Neural crest cell (in vitro differentiated cells): ENCODE measurements around the gene LRSAM1. TPM values are rescaled to one million over a fixed set of nuclear protein-coding genes. Genes with fewer than 3 reads are reported as not detected.

Source experiments
- DNase-seq: peaks from one replicate; pipeline ENCODE4 v3.0.0; 2021; ENCODE audit warnings: low read depth, mixed read lengths, low spot score
- H3K27ac Mint-ChIP-seq: one replicate; pipeline ENCODE4 v1.8.0; 2021; ENCODE audit warnings: mild to moderate bottlenecking, mixed read lengths; ENCODE audit not compliant: unreplicated experiment
- H3K27me3 Mint-ChIP-seq: 2 replicates; pipeline ENCODE4 v1.8.0; 2021; ENCODE audit warnings: low read depth, mild to moderate bottlenecking, mixed read lengths
- H3K36me3 Mint-ChIP-seq: 2 replicates; pipeline ENCODE4 v1.8.0; 2021; ENCODE audit warnings: low read depth, mild to moderate bottlenecking, mixed read lengths
- H3K4me1 Mint-ChIP-seq: 2 replicates; pipeline ENCODE4 v1.8.0; 2021; ENCODE audit warnings: mixed read lengths
- H3K4me3 Mint-ChIP-seq: one replicate; pipeline ENCODE4 v1.8.0; 2021; ENCODE audit warnings: mild to moderate bottlenecking, mixed read lengths
- H3K9me3 Mint-ChIP-seq: 2 replicates; pipeline ENCODE4 v1.8.0; 2021; ENCODE audit warnings: mixed read lengths
- total RNA-seq: library from RNA; stranded (reverse); gene quantifications from 2 replicates; pipeline ENCODE4 v1.2.1, GENCODE V29; 2021
- TF ChIP-seq, protein P1 (sequence below): fragments of 200-600 bp; sonication (generic); conservative IDR thresholded peaks from 2 replicates; pipeline ENCODE4 v1.5.0; 2021; ENCODE audit warnings: antibody characterized with exemption, mild to moderate bottlenecking

The LRSAM1 gene
- total RNA-seq, 1 donor from 2014 or later = 17.3 TPM

DNA sequence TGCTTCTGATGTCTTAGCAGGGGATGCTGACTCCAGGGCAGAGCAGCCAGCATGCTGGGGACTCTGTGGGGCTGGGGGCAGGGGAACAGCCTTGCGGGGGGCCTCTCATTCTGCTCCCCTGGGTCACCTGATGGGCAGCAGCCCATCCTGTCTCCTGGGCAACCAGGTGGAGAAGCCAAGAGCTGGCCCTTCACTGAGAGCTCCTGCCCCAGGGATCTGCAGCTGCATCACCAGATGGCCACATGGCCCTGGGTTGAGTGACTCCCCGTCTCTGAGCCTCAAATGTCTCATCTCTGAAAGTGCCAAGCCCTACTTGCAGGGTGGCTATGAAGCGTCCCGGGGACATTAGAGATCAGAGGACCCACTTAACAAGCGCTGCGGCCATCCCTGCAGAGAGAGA is 49.1 kb downstream of the LRSAM1 start:
- H3K27ac Mint-ChIP-seq = no peak overlapping the region
- TF ChIP-seq, protein P1, sequence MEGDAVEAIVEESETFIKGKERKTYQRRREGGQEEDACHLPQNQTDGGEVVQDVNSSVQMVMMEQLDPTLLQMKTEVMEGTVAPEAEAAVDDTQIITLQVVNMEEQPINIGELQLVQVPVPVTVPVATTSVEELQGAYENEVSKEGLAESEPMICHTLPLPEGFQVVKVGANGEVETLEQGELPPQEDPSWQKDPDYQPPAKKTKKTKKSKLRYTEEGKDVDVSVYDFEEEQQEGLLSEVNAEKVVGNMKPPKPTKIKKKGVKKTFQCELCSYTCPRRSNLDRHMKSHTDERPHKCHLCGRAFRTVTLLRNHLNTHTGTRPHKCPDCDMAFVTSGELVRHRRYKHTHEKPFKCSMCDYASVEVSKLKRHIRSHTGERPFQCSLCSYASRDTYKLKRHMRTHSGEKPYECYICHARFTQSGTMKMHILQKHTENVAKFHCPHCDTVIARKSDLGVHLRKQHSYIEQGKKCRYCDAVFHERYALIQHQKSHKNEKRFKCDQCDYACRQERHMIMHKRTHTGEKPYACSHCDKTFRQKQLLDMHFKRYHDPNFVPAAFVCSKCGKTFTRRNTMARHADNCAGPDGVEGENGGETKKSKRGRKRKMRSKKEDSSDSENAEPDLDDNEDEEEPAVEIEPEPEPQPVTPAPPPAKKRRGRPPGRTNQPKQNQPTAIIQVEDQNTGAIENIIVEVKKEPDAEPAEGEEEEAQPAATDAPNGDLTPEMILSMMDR = no peak
- no peaks in the 10 kb centered on the region for H3K36me3 Mint-ChIP-seq
- no peaks in the 10 kb centered on the region for H3K9me3 Mint-ChIP-seq
- peaks cover 7% of the 10 kb centered on the region for H3K4me1 Mint-ChIP-seq
- no peaks in the 10 kb centered on the region for H3K27me3 Mint-ChIP-seq
- no peak overlapping the region for H3K4me3 Mint-ChIP-seq
- no peak for DNase-seq

DNA sequence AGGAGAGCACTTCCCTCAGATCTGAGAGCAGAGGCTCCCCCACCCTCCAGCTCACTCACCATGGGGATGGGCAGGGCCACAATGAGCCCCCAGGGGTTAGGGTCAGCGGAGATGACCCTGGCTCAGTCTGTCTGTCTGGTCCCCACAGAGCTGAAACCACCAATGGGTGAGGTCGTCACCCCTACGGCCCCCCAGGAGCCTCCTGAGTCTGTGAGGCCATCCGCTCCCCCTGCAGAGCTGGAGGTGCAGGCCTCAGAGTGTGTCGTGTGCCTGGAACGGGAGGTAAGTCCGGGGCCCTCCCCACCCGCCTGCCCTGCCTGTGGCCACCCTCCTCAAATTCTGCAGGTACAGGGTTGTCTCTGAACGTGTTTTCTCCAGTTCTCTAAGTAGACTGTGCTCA is 49.6 kb downstream of the LRSAM1 start:
- H3K27ac Mint-ChIP-seq = no peak overlapping the region
- TF ChIP-seq, protein P1 = no peak

DNA sequence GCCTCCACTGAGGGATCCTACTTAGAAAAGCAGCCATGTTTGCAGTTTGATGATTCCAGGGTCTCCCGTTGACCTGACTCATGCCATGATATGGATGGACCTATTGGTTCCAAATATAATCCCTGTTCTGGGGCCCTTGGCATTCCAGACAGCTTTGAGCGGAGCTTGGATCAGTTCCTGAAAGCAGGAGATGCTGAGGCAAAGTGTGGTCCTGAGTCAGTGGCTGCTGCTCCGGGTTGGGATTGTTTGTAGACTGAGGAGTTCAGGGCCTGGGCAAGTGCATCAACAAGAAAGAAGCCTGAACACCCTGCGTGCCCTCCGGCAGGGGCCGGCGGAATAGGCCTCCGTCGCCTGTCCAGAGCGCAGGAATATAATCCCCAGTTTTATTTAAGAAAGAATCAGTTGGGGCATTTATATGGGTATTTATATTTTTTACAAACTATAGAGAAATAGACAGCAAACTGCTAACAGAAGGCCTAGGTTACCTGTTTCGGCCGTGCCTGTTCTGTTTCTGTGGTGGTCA is 50.6 kb downstream of the LRSAM1 start:
- Mint-ChIP-seq H3K4me3 (no peak overlapping the region), H3K27ac (peak overlapping the region; percentile 27), H3K4me1 (peaks cover 7% of the 10 kb centered on the region), H3K27me3 (no peaks in the 10 kb centered on the region), H3K9me3 (no peaks in the 10 kb centered on the region), H3K36me3 (no peaks in the 10 kb centered on the region)
- DNase-seq = no peak
- TF ChIP-seq, protein P1 = no peak

More for the DNA sequence above, 49.6 kb downstream of the LRSAM1 start:
- DNase-seq = no peak
- peaks cover 7% of the 10 kb centered on the region for H3K4me1 Mint-ChIP-seq
- no peaks in the 10 kb centered on the region for H3K36me3 Mint-ChIP-seq
- H3K4me3 Mint-ChIP-seq = no peak overlapping the region
- no peaks in the 10 kb centered on the region for H3K27me3 Mint-ChIP-seq
- no peaks in the 10 kb centered on the region for H3K9me3 Mint-ChIP-seq

DNA sequence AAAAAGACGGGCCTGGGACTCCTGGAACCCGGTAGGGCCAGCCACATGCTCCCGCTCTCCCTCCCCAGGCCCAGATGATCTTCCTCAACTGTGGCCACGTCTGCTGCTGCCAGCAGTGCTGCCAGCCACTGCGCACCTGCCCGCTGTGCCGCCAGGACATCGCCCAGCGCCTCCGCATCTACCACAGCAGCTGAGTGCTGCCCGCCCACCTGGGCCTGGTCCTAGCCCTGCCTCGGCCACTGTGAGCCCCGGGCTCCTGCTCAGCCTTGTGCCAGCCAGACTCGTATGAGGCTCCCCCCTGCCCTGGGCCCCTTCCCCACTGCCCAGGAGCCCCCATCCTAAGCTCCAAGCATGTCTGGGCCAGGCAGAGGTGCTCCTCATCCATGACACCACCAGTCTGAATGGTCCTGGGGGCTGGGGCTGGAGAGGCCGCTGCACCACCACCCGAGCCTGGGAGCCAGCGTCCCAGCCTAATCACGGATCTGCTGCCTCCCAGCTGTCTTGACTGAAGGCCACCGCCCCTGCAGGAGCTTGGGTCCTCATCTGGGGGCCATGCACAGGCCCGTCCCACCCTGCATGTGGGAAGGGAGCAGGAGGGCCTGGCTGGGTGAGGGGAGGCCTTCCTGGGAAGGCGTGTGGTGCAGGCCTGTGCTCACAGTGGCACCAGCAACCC is 51.5 kb downstream of the LRSAM1 start:
- no peaks in the 10 kb centered on the region for H3K9me3 Mint-ChIP-seq
- H3K4me1 Mint-ChIP-seq = peaks cover 7% of the 10 kb centered on the region
- no peak overlapping the region for H3K4me3 Mint-ChIP-seq
- no peak for DNase-seq
- TF ChIP-seq, protein P1 = no peak
- H3K36me3 Mint-ChIP-seq = no peaks in the 10 kb centered on the region
- no peaks in the 10 kb centered on the region for H3K27me3 Mint-ChIP-seq
- no peak overlapping the region for H3K27ac Mint-ChIP-seq

DNA sequence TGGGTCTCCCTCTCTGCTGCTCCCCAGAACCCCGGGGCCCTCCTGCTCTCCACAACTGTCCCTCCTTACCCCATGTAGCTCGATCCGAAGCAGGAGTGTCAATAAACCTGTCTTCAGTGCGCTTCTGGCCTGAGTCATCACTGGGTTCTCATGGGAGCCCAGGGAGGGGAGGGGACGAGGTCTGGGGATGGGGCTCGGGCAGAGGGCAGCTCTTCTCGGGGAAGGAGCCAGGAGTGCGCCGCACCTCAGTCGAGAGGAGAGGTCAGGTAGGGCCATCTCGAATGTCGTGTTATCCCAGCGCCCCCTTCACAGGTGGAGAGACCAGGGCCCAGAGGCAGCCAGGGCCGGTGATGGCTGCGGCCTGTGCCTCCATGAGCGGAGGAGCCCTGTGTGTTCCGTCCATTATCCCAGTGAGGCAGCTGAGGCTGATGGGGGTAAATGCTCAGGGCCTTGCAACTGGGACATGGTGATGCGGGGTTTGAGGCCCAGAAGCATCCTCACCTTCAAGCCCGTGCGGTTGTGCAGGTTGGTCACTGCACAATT is 52.1 kb downstream of the LRSAM1 start:
- no peak for DNase-seq
- Mint-ChIP-seq H3K27ac (no peak overlapping the region), H3K36me3 (no peaks in the 10 kb centered on the region), H3K27me3 (no peaks in the 10 kb centered on the region), H3K4me3 (peak overlapping the region; percentile 32), H3K9me3 (no peaks in the 10 kb centered on the region), H3K4me1 (peaks cover 7% of the 10 kb centered on the region)
- TF ChIP-seq, protein P1 = no peak
